OCI-LY7 (cell line): ENCODE results near the gene CNKSR3. TPM values are rescaled to one million over a fixed set of nuclear protein-coding genes. Genes with fewer than 3 reads are reported as not detected.

Experiments used
- BruUV-seq: library from RNA; stranded (reverse); fragments of 400-500 nt; replicated peaks from 2 replicates; lab custom pipeline; 2021; lab: Mats Ljungman, UMichigan
- CTCF ChIA-PET: fragments of 300-600 bp; sonication (Branson Sonifier 250); formaldehyde crosslinking; loops from one replicate; lab custom pipeline; 2022; ENCODE audit warnings: antibody characterized with exemption; ENCODE audit not compliant: unreplicated experiment; lab: Charles Lee
- POLR2A ChIA-PET: fragments of 300-600 bp; sonication (Branson Sonifier 250); formaldehyde crosslinking; loops from one replicate; lab custom pipeline; 2022; ENCODE audit warnings: antibody characterized with exemption; lab: Charles Lee
- DNase-seq: peaks from one replicate; pipeline ENCODE4 v3.0.0-alpha.2; 2015; ENCODE audit warnings: low spot score
- H2AFZ ChIP-seq: fragments of 200-600 bp; sonication (generic), shearing (Covaris generic); 2 replicates; pipeline ENCODE4 v1.6.1; 2014; ENCODE audit warnings: mild to moderate bottlenecking, antibody characterized with exemption, low read length, moderate library complexity
- H3K27ac ChIP-seq: fragments of 200-600 bp; sonication (generic); 2 replicates; pipeline ENCODE4 v1.5.1; 2014; ENCODE audit warnings: mixed run types, low read depth, mild to moderate bottlenecking, moderate library complexity, low read length, inconsistent platforms; ENCODE audit not compliant: poor library complexity, severe bottlenecking
- H3K36me3 ChIP-seq: fragments of 200-600 bp; sonication (generic); 2 replicates; pipeline ENCODE4 v1.6.1; 2014; ENCODE audit warnings: mild to moderate bottlenecking, antibody characterized with exemption, low read length, moderate library complexity, mixed read lengths; ENCODE audit not compliant: insufficient read depth
- H3K4me1 ChIP-seq: fragments of 200-600 bp; sonication (generic); 2 replicates; pipeline ENCODE4 v1.5.1; 2014; ENCODE audit warnings: mild to moderate bottlenecking, low read length; ENCODE audit not compliant: insufficient read depth, poor library complexity, severe bottlenecking
- H3K4me2 ChIP-seq: fragments of 200-600 bp; sonication (generic); 2 replicates; pipeline ENCODE4 v1.6.1; 2014; ENCODE audit warnings: mild to moderate bottlenecking, low read length
- H3K4me3 ChIP-seq: fragments of 200-600 bp; sonication (generic); 2 replicates; pipeline ENCODE4 v1.5.1; 2014; ENCODE audit warnings: mild to moderate bottlenecking, low read depth, low read length; ENCODE audit not compliant: poor library complexity, severe bottlenecking
- H3K79me2 ChIP-seq: fragments of 200-600 bp; sonication (generic); 2 replicates; pipeline ENCODE4 v1.6.1; 2016; ENCODE audit warnings: low read depth, mild to moderate bottlenecking, low read length, moderate library complexity, mixed read lengths; ENCODE audit not compliant: insufficient read depth
- H3K9me2 ChIP-seq: fragments of 200-600 bp; sonication (generic); 2 replicates; pipeline ENCODE4 v1.6.1; 2016; ENCODE audit warnings: mild to moderate bottlenecking, low read length, mixed read lengths; ENCODE audit not compliant: insufficient read depth
- H3K9me3 ChIP-seq: fragments of 200-600 bp; sonication (generic); 2 replicates; pipeline ENCODE4 v1.6.1; 2014; ENCODE audit warnings: mild to moderate bottlenecking, mixed run types, low read length, mixed read lengths
- H4K20me1 ChIP-seq: fragments of 200-600 bp; sonication (generic); 2 replicates; pipeline ENCODE4 v1.6.1; 2014; ENCODE audit warnings: mild to moderate bottlenecking, antibody characterized with exemption, low read length, moderate library complexity, mixed read lengths; ENCODE audit not compliant: insufficient read depth
- CTCF ChIP-seq: fragments of 200-600 bp; sonication (generic); conservative IDR thresholded peaks from 2 replicates; pipeline ENCODE4 v1.5.1; 2014; ENCODE audit warnings: mild to moderate bottlenecking, antibody characterized with exemption, low read length, moderate library complexity, mixed read lengths
- EZH2phosphoT487 ChIP-seq: fragments of 200-600 bp; sonication (generic); IDR thresholded peaks from 2 replicates; pipeline ENCODE4 v1.6.1; 2018; ENCODE audit warnings: low read depth, borderline replicate concordance, mild to moderate bottlenecking, mixed run types, antibody characterized with exemption, low read length, moderate library complexity, mixed read lengths
- intact Hi-C: fragments of 100-400 bp; cut with micrococcal nuclease; formaldehyde crosslinking; loops from one replicate; pipeline ENCODE4 v1.10.0; 2022; ENCODE audit not compliant: unreplicated experiment
- total RNA-seq, 2 experiments: library from RNA; depleted of rRNA in 1 of 2; stranded (reverse); fragments of >200 nt in 1 of 2; shearing (Covaris generic) in 1 of 2; gene quantifications; 2 replicates each; pipeline ENCODE4 v1.2.3, GENCODE V29; 2014 to 2022

CNKSR3 gene
- total RNA-seq, 2 experiments from 2014 or later = not detected

GRCh38 chr6:154537511-154538325 is 27.2 kb upstream of the CNKSR3 start:
- TF ChIP-seq EZH2phosphoT487 = no peak
- TF ChIP-seq CTCF = no peak
- intact Hi-C loops = no loop called here
- H3K4me3 ChIP-seq = no peak overlapping the region
- H3K79me2 ChIP-seq = no peaks in the 10 kb centered on the region
- no peaks in the 10 kb centered on the region for H4K20me1 ChIP-seq
- CTCF ChIA-PET = no interaction called here
- H3K4me1 ChIP-seq = no peaks in the 10 kb centered on the region
- H2AFZ ChIP-seq = no peak overlapping the region
- no peak overlapping the region for H3K4me2 ChIP-seq
- no peaks in the 10 kb centered on the region for H3K9me2 ChIP-seq
- POLR2A ChIA-PET = interaction anchor here (1.5 kb wide), 1 partner anchor 11 kb away, joined by 4 read pairs; no protein-coding TSS in a partner anchor
- DNase-seq = no peak
- no peaks in the 10 kb centered on the region for H3K9me3 ChIP-seq
- BruUV-seq = no TSS peak
- H3K27ac ChIP-seq = no peak overlapping the region
- no peaks in the 10 kb centered on the region for H3K36me3 ChIP-seq

- DNase-seq = no peak
- BruUV-seq = no TSS peak
- TF ChIP-seq EZH2phosphoT487 = no peak
- TF ChIP-seq CTCF = no peak
- ChIA-PET CTCF (no interaction called here), POLR2A (interaction anchor here (0.6 kb wide), 1 partner anchor 13 kb away, joined by 3 read pairs; no protein-coding TSS in a partner anchor)
- Histone ChIP-seq H3K36me3 (no peaks in the 10 kb centered on the region), H3K4me3 (no peak overlapping the region), H3K27ac (no peak overlapping the region), H2AFZ (no peak overlapping the region), H4K20me1 (no peaks in the 10 kb centered on the region), H3K79me2 (no peaks in the 10 kb centered on the region), H3K9me2 (no peaks in the 10 kb centered on the region), H3K4me1 (no peaks in the 10 kb centered on the region), H3K9me3 (no peaks in the 10 kb centered on the region), H3K4me2 (no peak overlapping the region)
- intact Hi-C loops = no loop called here
These were observed 26.5 kb upstream of the CNKSR3 start for GRCh38 chr6:154536999-154537398.

GRCh38 chr6:154536255-154536654 is 25.8 kb upstream of the CNKSR3 start:
- Histone ChIP-seq H2AFZ (no peak overlapping the region), H3K4me1 (no peaks in the 10 kb centered on the region), H3K27ac (no peak overlapping the region), H3K36me3 (no peaks in the 10 kb centered on the region), H3K9me3 (no peaks in the 10 kb centered on the region), H3K4me3 (no peak overlapping the region), H4K20me1 (no peaks in the 10 kb centered on the region), H3K4me2 (no peak overlapping the region), H3K79me2 (no peaks in the 10 kb centered on the region), H3K9me2 (no peaks in the 10 kb centered on the region)
- intact Hi-C loops = no loop called here
- ChIA-PET CTCF (no interaction called here), POLR2A (interaction anchor here (0.6 to 0.7 kb wide), 3 partner anchors 13 to 1716 kb away, joined by 3 read pairs; no protein-coding TSS in a partner anchor)
- BruUV-seq = no TSS peak
- DNase-seq = no peak
- no peak for TF ChIP-seq CTCF
- TF ChIP-seq EZH2phosphoT487 = no peak
